ENCODE data around the gene EMC7.

Gene EMC7

DNA sequence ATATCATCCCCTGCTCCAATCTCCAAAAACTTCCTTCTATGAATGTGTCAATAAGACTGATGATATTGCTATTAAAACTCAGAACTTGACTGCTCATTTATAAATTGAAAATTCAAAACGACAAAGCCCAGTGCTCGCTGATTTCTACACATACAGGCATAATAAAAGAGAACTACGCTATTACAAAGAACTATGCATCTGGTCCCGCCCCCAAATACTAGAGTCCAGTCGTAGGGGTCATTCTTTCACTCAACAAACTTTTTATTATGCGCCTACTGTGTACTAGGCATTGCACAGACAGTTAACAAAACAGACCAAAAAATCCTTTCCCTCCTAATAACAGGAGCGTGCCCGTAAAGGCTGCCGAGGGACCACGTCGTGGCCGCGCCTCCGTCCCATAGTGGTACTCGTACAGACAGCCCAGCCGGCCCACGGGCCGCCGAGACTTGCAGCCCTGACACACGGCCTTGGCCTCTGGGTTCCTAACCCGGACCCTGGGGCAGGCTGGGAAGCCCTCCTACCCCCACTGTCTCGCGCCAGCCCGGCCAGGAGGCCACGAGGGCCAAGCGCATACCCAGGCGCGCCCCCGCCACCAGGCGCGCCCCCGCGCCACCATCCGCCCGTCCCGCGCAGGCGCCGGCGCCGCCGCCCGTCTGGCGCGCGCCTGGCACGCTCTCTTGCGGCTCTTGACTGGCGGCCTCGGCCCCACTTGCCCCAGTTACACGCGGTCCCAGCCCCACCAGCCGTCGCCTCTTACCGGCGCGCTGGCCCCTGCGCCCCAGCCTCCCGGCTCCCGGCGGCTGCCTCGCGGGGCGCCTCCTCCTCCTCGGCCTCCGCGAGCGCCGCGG is 63.4 kb downstream of the EMC7 start:
- DNase-seq, result peak; percentile 74 to 79

All from CD4-positive, alpha-beta T cell treated with Interferon alpha-2 for 1 hour (primary cell).